Measurements from ENCODE around the gene BLNK. TPM values are rescaled to one million over a fixed set of nuclear protein-coding genes. Genes with fewer than 3 reads are reported as not detected.

Gene BLNK
- total and polyA plus RNA-seq, 9 of the 15 experiments (the other 6 are each of a cell fraction or from before 2014, with no cell fraction given), result not detected

GRCh38 chr10:96276831-96277230 is 5.5 kb upstream of the BLNK start (continued):
- TF ChIP-seq ZNF407 (IDR thresholded peaks at IDR 0.05; ENCODE audit: low read depth) (no peak), ASH1L (IDR thresholded peaks at IDR 0.05; ENCODE audit: borderline replicate concordance, low read depth, partially characterized antibody) (no peak), PREB (CRISPR knock-in tag; IDR thresholded peaks at IDR 0.05) (no peak), PCBP2 (IDR thresholded peaks at IDR 0.05; ENCODE audit: low read depth, low read length, poor library complexity, severe bottlenecking) (no peak), ZNF24 (IDR thresholded peaks at IDR 0.05) (no peak), ZNF507 (tag; conservative IDR thresholded peaks at IDR 0.05) (no peak), KLF10 (CRISPR knock-in tag; IDR thresholded peaks at IDR 0.05) (no peak)

Measured in K562 (cell line).